ENCODE results near the gene JUNB. TPM values are rescaled to one million over a fixed set of nuclear protein-coding genes. Genes with fewer than 3 reads are reported as not detected.

Gene JUNB
- total RNA-seq, 1 experiment from 2014 or later, result 194 TPM

- TF ChIP-seq, protein P1, sequence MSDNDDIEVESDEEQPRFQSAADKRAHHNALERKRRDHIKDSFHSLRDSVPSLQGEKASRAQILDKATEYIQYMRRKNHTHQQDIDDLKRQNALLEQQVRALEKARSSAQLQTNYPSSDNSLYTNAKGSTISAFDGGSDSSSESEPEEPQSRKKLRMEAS (IDR thresholded peaks at IDR 0.05), result no peak
- TF ChIP-seq YY1 (IDR thresholded peaks at IDR 0.05; ENCODE audit: extremely low read depth, insufficient replicate concordance, low read depth, low read length), result peak; percentile 43
- no peak for TF ChIP-seq RAD21 (IDR thresholded peaks at IDR 0.05; ENCODE audit: low read depth)
- TF ChIP-seq EZH2 (IDR thresholded peaks at IDR 0.05), result no peak
- TF ChIP-seq SIN3A (IDR thresholded peaks at IDR 0.05; ENCODE audit: low read depth), result no peak
Measured at GRCh38 chr19:12791345-12792050, at the start of gene JUNB (continued).

- CTCF ChIA-PET, result interaction anchor here (1.6 kb wide), 1 partner anchor 12 kb away, joined by 5 read pairs; no protein-coding TSS in a partner anchor
- Histone ChIP-seq H3K36me3 (ENCODE audit: control insufficient read depth in 1 of 2, insufficient read depth in 2 of 2, low read length in 2 of 2) (peaks cover 3 to 22% of the 10 kb centered on the region in 2 experiments; a peak in 3 of 4 replicates), H3K4me1 (ENCODE audit: control insufficient read depth in 1 of 2, insufficient read depth in 2 of 2, low read length in 2 of 2) (no peaks in the 10 kb centered on the region; a peak in 1 of 4 replicates), H3K27ac (ENCODE audit: low read depth, low read length) (no peak overlapping the region), H3K4me2 (ENCODE audit: low read length) (no peak overlapping the region), H3K27me3 (ENCODE audit: insufficient read depth, low read length) (no peaks in the 10 kb centered on the region), H3K79me2 (ENCODE audit: insufficient read depth, low read length) (peaks cover 3% of the 10 kb centered on the region; the same call in 1 of the 2 replicates), H2AFZ (ENCODE audit: low read depth, low read length, poor library complexity, severe bottlenecking) (no peak overlapping the region), H4K20me1 (ENCODE audit: insufficient read depth) (no peaks in the 10 kb centered on the region), H3K4me3 (replicated peaks in 1 of 2; ENCODE audit: low read depth in 1 of 2, low read length in 2 of 2) (no peak overlapping the region), H3K9me2 (ENCODE audit: insufficient read depth) (no peaks in the 10 kb centered on the region), H3K9ac (ENCODE audit: low read length) (no peak overlapping the region), H3K9me3 (ENCODE audit: control insufficient read depth in 1 of 2, insufficient read depth in 1 of 2, low read depth in 1 of 2, low read length in 2 of 2) (no peaks in the 10 kb centered on the region)
- BruUV-seq (replicated peaks), result no TSS peak
- ATAC-seq (no peak), DNase-seq (ENCODE audit: low read depth, low spot score) (no peak)
- RAD21 ChIA-PET (ENCODE audit: low non-redundant PET in 1 of 2, low total read pairs in 2 of 2, uncharacterized antibody in 2 of 2, unreplicated experiment in 2 of 2), result no interaction called here
- intact Hi-C loops (cut with micrococcal nuclease), result no loop called here
- TF ChIP-seq REST (IDR thresholded peaks at IDR 0.05; ENCODE audit: low read depth) (no peak), EZH2 (IDR thresholded peaks at IDR 0.05) (no peak), TCF7L2 (IDR thresholded peaks at IDR 0.05; ENCODE audit: borderline replicate concordance, extremely low read depth, insufficient read depth, insufficient read length) (no peak), ELF1 (IDR thresholded peaks at IDR 0.05; ENCODE audit: borderline replicate concordance, low read depth) (no peak), SIN3A (IDR thresholded peaks at IDR 0.05; ENCODE audit: low read depth) (no peak), YY1 (IDR thresholded peaks at IDR 0.05; ENCODE audit: extremely low read depth, insufficient replicate concordance, low read depth, low read length) (no peak), SRF (IDR thresholded peaks at IDR 0.05; ENCODE audit: low read depth) (no peak), ZNF274 (IDR thresholded peaks at IDR 0.05; ENCODE audit: low read depth, low read length) (no peak), JUND (IDR thresholded peaks at IDR 0.05) (no peak)
- TF ChIP-seq, protein P1 (IDR thresholded peaks at IDR 0.05), result no peak
- TF ChIP-seq, protein P2, sequence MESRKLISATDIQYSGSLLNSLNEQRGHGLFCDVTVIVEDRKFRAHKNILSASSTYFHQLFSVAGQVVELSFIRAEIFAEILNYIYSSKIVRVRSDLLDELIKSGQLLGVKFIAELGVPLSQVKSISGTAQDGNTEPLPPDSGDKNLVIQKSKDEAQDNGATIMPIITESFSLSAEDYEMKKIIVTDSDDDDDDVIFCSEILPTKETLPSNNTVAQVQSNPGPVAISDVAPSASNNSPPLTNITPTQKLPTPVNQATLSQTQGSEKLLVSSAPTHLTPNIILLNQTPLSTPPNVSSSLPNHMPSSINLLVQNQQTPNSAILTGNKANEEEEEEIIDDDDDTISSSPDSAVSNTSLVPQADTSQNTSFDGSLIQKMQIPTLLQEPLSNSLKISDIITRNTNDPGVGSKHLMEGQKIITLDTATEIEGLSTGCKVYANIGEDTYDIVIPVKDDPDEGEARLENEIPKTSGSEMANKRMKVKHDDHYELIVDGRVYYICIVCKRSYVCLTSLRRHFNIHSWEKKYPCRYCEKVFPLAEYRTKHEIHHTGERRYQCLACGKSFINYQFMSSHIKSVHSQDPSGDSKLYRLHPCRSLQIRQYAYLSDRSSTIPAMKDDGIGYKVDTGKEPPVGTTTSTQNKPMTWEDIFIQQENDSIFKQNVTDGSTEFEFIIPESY (IDR thresholded peaks at IDR 0.05; ENCODE audit: extremely low read depth, insufficient replicate concordance, low read length), result no peak
- POLR2A ChIA-PET, result no interaction called here
Measured at GRCh38 chr19:12745166-12745897, 46.0 kb upstream of the JUNB start.
